ENCODE data around the gene GNAO1.

The GNAO1 gene

DNA sequence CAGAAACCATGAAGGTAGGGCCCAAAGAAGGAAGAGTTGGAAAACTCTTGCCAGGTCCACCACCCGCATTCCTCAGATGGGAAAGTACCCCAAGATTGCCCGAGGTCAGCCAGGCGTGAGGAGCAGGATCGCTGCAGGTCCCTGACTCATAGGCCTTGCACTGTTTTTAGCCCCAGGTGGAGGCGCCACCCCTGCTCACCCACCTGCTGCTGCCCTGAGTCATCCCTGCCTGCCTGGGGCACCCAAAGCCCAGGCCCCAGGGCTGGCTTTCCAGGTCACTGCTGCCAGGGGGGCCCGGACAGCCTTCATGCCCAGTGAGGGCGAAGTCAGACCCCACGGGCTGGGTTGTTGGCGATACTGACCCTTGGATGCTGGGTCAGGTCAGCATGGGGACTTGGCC is 133.1 kb downstream of the GNAO1 start:
- TF ChIP-seq, protein P1, sequence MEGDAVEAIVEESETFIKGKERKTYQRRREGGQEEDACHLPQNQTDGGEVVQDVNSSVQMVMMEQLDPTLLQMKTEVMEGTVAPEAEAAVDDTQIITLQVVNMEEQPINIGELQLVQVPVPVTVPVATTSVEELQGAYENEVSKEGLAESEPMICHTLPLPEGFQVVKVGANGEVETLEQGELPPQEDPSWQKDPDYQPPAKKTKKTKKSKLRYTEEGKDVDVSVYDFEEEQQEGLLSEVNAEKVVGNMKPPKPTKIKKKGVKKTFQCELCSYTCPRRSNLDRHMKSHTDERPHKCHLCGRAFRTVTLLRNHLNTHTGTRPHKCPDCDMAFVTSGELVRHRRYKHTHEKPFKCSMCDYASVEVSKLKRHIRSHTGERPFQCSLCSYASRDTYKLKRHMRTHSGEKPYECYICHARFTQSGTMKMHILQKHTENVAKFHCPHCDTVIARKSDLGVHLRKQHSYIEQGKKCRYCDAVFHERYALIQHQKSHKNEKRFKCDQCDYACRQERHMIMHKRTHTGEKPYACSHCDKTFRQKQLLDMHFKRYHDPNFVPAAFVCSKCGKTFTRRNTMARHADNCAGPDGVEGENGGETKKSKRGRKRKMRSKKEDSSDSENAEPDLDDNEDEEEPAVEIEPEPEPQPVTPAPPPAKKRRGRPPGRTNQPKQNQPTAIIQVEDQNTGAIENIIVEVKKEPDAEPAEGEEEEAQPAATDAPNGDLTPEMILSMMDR (IDR thresholded peaks at IDR 0.05; ENCODE audit: low read depth, low read length, missing control alignments): no peak
- no peak for DNase-seq (ENCODE audit: low read depth)
- H3K4me3 ChIP-seq (ENCODE audit: low read depth, low read length): no peak overlapping the region
- in situ Hi-C loops (cut with HindIII; ENCODE audit: low sequenced_read_pairs): no loop called here

- TF ChIP-seq, protein P1 (IDR thresholded peaks at IDR 0.05; ENCODE audit: low read depth, low read length, missing control alignments): no peak
Measured at GRCh38 chr16:56325956-56326355, 134.7 kb downstream of the GNAO1 start.

DNA sequence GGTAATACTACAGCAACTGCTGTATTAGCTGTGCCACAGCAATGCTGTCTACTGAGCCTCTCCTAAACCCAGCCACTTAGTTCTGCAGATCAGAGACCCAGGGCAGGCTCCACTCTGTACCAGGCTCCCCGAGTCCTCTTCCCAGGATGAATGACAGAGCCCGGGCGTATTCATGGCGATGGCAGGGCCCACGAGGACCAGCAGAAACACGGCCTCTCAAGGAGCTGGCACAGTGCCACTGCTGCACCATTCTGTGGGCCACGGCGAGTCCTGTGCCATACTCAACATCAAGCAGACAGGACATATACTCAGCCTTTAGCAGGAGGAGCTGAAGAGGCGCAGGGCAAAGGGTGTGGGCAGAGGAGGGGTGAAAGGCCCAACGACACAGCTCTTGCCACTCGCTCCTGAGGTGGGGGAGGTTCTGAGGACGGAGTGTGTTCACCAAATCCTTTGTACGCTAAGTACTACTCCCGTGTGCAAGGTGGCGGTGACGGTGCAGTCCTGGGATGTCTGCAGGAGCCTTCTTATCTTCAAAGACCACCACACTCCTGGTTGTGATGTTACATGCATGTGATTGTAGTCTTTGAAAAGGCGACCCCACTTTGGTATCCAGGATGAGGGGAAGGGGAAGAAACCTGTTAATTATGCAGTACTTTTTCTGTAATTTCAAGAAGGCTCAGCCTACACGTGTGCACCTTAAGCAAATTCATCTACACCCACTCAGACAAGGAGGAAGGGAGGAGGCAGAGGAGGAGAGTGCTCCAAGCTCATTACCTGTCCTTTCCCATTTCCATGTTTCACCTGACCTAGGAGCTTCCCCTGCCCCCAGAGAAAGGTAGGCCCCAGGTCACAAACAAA is 136.0 kb downstream of the GNAO1 start:
- DNase-seq (ENCODE audit: low read depth): no peak

More at GRCh38 chr16:56325956-56326355, 134.7 kb downstream of the GNAO1 start:
- in situ Hi-C loops (cut with HindIII; ENCODE audit: low sequenced_read_pairs): loop anchor here (5.0 kb wide), 1 partner anchor 384 kb away; no protein-coding TSS in a partner anchor
- DNase-seq (ENCODE audit: low read depth): no peak
- H3K4me3 ChIP-seq (ENCODE audit: low read depth, low read length): no peak overlapping the region

GRCh38 chr16:56327929-56328258 is 136.6 kb downstream of the GNAO1 start:
- TF ChIP-seq, protein P1 (IDR thresholded peaks at IDR 0.05; ENCODE audit: low read depth, low read length, missing control alignments): no peak
- DNase-seq (ENCODE audit: low read depth): no peak
- H3K4me3 ChIP-seq (ENCODE audit: low read depth, low read length): no peak overlapping the region
- in situ Hi-C loops (cut with HindIII; ENCODE audit: low sequenced_read_pairs): loop anchor here (5.0 kb wide), 1 partner anchor 386 kb away; no protein-coding TSS in a partner anchor

More for the DNA sequence above, 136.0 kb downstream of the GNAO1 start:
- in situ Hi-C loops (cut with HindIII; ENCODE audit: low sequenced_read_pairs): loop anchor here (5.0 kb wide), 1 partner anchor 385 kb away; no protein-coding TSS in a partner anchor
- H3K4me3 ChIP-seq (ENCODE audit: low read depth, low read length): no peak overlapping the region
- TF ChIP-seq, protein P1 (IDR thresholded peaks at IDR 0.05; ENCODE audit: low read depth, low read length, missing control alignments): no peak

DNA sequence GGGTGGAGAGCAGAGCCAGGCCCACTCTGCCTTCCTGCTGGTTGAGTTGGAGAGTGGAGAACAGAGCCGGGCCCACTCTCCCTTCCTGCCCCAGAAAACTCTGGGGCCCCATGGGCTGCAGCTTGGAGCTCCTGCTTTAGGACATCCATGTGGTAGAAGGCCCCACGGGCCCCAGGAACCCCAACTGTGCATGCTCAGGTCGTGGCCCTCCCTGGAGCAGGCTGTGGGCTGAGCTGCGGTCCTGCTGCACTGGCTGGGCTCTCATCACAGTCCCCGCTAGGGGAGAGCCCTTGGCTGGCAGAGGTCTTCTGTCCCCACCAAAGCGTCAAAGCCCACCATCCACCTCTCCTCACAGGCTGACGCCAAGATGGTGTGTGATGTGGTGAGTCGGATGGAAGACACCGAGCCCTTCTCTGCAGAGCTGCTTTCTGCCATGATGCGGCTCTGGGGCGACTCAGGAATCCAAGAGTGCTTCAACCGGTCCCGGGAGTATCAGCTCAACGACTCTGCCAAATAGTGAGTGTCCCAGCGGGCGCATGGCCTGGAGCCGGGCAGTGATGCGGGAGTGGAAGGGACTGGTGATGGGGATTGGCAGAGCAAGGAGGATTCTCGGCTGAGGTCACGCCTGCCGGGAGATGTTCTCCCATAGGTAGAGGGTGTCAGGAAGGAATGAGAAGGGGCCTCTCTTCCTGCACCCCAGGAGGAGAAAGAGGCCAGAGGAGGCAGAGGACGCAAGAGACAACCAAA is 137.2 kb downstream of the GNAO1 start:
- in situ Hi-C loops (cut with HindIII; ENCODE audit: low sequenced_read_pairs): loop anchor here (5.0 kb wide), 1 partner anchor 386 kb away; no protein-coding TSS in a partner anchor
- H3K4me3 ChIP-seq (ENCODE audit: low read depth, low read length): no peak overlapping the region
- TF ChIP-seq, protein P1 (IDR thresholded peaks at IDR 0.05; ENCODE audit: low read depth, low read length, missing control alignments): no peak
- DNase-seq (ENCODE audit: low read depth): no peak

DNA sequence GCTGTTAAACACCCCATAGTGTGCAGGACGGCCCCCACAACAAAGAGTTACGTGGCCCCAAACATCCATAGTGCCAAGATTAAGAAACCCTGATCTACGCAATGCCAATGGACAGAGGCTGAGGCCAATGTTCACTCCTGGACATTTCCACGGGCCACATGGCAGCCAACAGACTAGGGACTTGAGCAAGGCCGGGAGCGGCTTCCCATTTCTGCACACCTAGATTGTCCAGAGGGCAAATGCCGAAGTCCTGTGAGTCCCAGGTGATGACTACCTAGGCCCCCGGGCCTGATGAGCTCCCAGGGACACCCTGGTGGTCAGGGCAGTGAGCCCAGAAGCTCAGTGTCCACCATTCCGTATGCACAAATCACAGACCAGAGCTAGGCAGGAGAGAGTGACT is 138.6 kb downstream of the GNAO1 start:
- TF ChIP-seq, protein P1 (IDR thresholded peaks at IDR 0.05; ENCODE audit: low read depth, low read length, missing control alignments): no peak
- H3K4me3 ChIP-seq (ENCODE audit: low read depth, low read length): no peak overlapping the region
- DNase-seq (ENCODE audit: low read depth): no peak
- in situ Hi-C loops (cut with HindIII; ENCODE audit: low sequenced_read_pairs): loop anchor here (5.0 kb wide), 1 partner anchor 388 kb away; no protein-coding TSS in a partner anchor

Data from astrocyte of the cerebellum (primary cell).